Upper lobe of right lung (tissue), 1 donor: ENCODE data around the gene SLC51A. TPM values are rescaled to one million over a fixed set of nuclear protein-coding genes. Genes with fewer than 3 reads are reported as not detected.
A peak's percentile ranks its signal among the peaks of the same experiment; 100 is the strongest.
"Not testable (repeated sequence)": the region's sequence is repeated elsewhere in the genome, so short reads cannot be mapped to it uniquely, and the experiment has no call there.

Experiments
- ATAC-seq: fragments of 200-7000 bp; cut with Tn5 transposase; one replicate; pipeline ENCODE4 v1.9.1; 2020; ENCODE audit warnings: mild to moderate bottlenecking, moderate library complexity
- DNase-seq: peaks from one replicate; pipeline ENCODE4 v3.0.0-alpha.2; 2020
- H3K27ac ChIP-seq: fragments of 200-600 bp; one replicate; pipeline ENCODE4 v1.8.0; 2022
- H3K27me3 ChIP-seq: fragments of 200-600 bp; one replicate; pipeline ENCODE4 v1.8.0; 2022; ENCODE audit warnings: mild to moderate bottlenecking
- H3K36me3 ChIP-seq: fragments of 200-600 bp; one replicate; pipeline ENCODE4 v1.8.0; 2022
- H3K4me1 ChIP-seq: fragments of 200-600 bp; one replicate; pipeline ENCODE4 v1.8.0; 2022
- H3K4me3 ChIP-seq: fragments of 200-600 bp; one replicate; pipeline ENCODE4 v1.8.0; 2022; ENCODE audit warnings: mild to moderate bottlenecking
- H3K9me3 ChIP-seq: fragments of 200-600 bp; one replicate; pipeline ENCODE4 v1.8.0; 2022
- intact Hi-C: fragments of 100-400 bp; cut with DNase I; formaldehyde crosslinking; loops from one replicate; pipeline ENCODE4 v1.11.0; 2022
- total RNA-seq: library from RNA; stranded (reverse); fragmentation: NEBNext Ultra II Directional; extraction: Animal tissue kit (Norgen Biotek cat#: 25700); gene quantifications from one replicate; pipeline ENCODE4 v1.2.1, GENCODE V29; 2021
- TF ChIP-seq, protein P1 (sequence below): fragments of 200-600 bp; IDR thresholded peaks from one replicate; pipeline ENCODE4 v1.8.0; 2022; ENCODE audit warnings: antibody characterized with exemption
- donor health status: DM: no; HTN: yes; CAD: no; lungs with severe emphysema.

The SLC51A gene
- total RNA-seq, 1 donor from 2014 or later: not detected

DNA sequence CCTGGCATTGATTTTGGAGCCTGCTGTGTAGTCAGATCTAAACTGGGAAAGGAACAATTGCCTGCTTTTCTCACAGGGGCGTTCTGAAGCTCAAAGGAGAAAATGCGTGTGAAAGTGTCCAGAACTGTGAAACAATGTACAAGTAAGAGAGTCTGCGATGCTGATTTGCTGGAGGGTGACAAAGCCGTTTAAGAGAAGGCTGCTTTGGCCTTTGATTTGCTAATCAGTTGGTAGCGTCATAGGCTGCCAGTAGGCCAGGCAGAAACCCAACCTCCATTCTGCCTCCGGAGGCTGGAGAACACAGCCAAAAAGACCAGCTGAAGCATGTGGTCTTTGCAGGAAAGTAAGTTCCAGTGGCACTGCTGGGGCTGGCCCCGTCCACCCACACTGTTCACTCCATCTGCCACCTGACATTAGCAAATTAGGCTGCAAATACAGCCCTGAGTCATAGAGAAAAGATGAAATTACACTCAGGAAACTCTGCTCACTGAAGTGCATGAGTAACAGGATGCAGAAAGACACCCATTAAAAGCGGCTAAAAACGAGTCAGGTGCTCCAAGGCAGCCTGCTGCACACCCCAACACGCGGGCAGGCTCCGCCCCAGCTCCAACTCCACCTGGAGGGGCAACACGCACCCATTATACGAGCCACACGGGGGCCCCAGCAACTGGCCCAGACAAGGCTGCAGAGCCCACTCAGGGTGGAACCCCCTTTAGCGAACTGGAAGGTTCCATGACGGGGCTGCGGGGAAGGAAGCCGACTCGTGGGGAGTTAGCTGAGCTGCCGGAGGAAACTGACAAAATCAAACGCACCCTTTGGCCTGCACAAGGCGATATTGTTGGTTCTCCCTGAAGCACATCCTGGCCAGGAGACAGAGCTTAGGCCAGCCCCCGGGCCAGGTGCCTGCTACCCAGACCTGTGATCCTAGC, 36.7 kb upstream of the SLC51A start:
- ATAC-seq: peak; percentile 65
- intact Hi-C loops: no loop called here
- no peak overlapping the region for H3K4me3 ChIP-seq
- no peaks in the 10 kb centered on the region for H3K9me3 ChIP-seq
- H3K4me1 ChIP-seq: no peaks in the 10 kb centered on the region
- no peaks in the 10 kb centered on the region for H3K27me3 ChIP-seq
- no peak for DNase-seq
- TF ChIP-seq, protein P1, sequence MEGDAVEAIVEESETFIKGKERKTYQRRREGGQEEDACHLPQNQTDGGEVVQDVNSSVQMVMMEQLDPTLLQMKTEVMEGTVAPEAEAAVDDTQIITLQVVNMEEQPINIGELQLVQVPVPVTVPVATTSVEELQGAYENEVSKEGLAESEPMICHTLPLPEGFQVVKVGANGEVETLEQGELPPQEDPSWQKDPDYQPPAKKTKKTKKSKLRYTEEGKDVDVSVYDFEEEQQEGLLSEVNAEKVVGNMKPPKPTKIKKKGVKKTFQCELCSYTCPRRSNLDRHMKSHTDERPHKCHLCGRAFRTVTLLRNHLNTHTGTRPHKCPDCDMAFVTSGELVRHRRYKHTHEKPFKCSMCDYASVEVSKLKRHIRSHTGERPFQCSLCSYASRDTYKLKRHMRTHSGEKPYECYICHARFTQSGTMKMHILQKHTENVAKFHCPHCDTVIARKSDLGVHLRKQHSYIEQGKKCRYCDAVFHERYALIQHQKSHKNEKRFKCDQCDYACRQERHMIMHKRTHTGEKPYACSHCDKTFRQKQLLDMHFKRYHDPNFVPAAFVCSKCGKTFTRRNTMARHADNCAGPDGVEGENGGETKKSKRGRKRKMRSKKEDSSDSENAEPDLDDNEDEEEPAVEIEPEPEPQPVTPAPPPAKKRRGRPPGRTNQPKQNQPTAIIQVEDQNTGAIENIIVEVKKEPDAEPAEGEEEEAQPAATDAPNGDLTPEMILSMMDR: no peak
- H3K27ac ChIP-seq: peak overlapping the region; percentile 55
- H3K36me3 ChIP-seq: no peaks in the 10 kb centered on the region

DNA sequence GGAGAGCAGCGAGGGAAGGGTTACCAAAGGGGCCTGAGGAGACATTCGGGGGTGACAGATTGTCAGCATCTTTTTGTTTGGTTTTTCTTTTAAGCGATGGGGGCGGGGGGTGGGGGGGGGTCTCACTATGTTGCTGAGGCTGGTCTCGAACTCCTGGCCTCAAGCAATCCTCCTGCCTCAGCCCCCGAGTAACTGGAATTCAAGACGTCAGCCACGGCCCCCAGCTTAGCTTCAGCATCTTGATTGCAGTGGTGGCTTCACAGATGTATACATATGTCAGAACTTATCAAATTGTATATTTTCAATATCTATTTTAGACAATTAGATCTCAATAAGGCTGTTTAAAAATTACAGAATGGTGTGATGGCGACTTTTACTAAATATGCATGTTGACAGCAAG, 36.0 kb upstream of the SLC51A start:
- no peak for DNase-seq
- intact Hi-C loops: no loop called here

DNA sequence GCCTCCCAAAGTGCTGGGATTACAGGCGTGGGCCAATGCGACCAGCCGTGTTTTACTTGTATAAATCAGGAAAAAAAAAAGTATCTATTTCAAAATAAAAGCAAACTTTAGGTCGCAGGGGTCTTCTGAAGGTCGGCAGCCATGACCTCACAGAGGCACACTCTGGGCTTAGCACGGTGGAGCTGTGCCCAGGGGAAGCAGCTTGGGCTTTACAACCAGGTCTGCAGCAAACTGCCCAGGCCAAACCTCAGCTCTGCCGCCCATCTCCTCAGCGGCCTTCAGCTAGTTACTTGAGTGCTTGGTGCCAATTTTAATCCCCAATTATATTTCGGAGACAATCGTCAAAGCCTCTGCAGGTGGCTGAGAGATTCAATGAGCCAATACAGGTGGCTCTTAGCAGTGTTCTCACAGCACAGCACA, 35.2 kb upstream of the SLC51A start:
- Histone ChIP-seq H3K36me3 (no peaks in the 10 kb centered on the region), H3K9me3 (no peaks in the 10 kb centered on the region), H3K4me3 (no peak overlapping the region), H3K27ac (no peak overlapping the region), H3K27me3 (no peaks in the 10 kb centered on the region), H3K4me1 (no peaks in the 10 kb centered on the region)
- TF ChIP-seq, protein P1: no peak
- intact Hi-C loops: no loop called here
- DNase-seq (no peak), ATAC-seq (no peak)

More for the DNA sequence above, 36.0 kb upstream of the SLC51A start:
- H3K9me3 ChIP-seq: no peaks in the 10 kb centered on the region
- no peaks in the 10 kb centered on the region for H3K4me1 ChIP-seq
- no peak overlapping the region for H3K4me3 ChIP-seq
- ATAC-seq: no peak
- H3K27ac ChIP-seq: peak overlapping the region; percentile 55
- TF ChIP-seq, protein P1: no peak
- H3K36me3 ChIP-seq: no peaks in the 10 kb centered on the region
- no peaks in the 10 kb centered on the region for H3K27me3 ChIP-seq

DNA sequence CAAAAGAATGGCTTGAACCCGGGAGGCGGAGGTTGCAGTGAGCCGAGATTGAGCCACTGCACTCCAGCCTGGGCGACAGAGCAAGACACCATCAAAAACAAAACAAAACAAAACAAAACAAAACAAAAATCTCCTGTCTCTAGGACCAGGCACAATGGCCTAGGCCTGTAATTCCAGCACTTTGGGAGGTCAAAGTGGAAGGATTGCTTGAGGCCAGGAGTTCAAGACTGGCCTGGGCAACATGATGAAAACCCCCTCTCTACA, 32.2 kb upstream of the SLC51A start:
- H3K36me3 ChIP-seq, H3K4me3 ChIP-seq, H3K27me3 ChIP-seq, H3K9me3 ChIP-seq, H3K4me1 ChIP-seq, ATAC-seq, H3K27ac ChIP-seq, intact Hi-C loops, DNase-seq: not testable (repeated sequence)

DNA sequence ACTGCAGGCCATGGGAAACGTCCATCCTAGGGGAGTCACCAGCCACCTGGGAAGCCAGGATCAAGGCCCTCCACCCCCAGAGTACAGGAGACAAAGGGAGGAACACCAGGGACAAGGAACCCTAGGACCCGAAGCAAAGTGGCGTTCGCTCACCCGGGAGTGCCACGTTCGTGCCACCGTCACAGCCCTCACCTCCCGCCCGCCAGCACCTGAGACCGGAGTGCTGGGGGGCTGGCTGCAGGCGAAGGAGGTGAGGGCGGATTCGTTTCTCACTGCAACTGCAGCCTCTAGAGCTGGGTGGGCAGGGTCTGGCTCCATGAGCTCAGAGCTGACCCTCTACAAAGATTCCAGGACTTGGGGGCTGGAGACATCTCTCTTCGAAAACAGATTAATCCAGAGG, 31.5 kb upstream of the SLC51A start:
- Histone ChIP-seq H3K27me3 (no peaks in the 10 kb centered on the region), H3K4me3 (no peak overlapping the region), H3K27ac (no peak overlapping the region), H3K9me3 (no peaks in the 10 kb centered on the region), H3K36me3 (no peaks in the 10 kb centered on the region), H3K4me1 (no peaks in the 10 kb centered on the region)
- intact Hi-C loops: no loop called here
- DNase-seq: no peak
- no peak for ATAC-seq
- TF ChIP-seq, protein P1: no peak

DNA sequence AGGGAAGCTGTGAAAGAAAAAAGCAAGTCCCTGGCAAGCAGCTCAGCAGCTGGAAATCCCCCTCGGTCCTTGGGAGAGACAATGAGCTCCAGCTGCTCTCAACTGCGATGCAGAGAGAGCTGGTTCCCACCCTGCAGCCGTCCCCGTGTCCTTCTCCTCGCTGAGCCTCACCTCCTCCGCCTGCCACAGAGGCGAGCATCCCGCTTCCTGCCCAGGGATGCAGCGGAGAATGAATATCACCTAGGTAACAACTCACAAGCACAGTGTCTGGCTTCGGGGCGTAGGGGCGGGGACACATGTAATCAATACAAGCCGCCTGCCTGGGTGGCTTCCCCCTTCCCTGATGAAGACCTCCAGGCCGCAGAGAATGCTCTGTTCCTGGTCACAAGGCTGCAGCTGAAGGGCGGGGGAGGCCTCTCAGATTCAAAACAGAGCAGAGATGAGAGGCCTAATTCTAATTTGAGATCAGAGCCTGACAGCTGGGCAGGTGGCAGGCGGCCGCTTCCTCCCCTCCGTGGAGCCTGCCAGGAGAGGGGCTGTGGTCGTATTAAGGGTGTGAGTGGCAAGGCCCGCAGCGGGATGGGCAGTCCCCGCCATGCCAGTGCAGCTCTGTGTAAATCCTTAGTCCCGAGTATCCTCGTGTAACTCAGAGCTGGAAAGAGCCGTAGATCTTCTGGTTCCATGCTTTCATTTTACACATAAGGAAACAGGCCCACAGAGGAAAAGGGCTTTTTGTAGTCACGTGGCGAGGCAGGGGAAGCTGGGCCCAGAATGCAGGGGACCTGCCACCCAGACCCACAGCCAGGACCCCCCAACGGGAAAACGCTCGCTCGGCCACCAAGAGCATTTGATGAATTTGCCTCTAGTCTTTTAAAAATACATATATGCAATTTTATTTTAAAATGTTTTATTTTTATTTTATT, 29.4 kb upstream of the SLC51A start:
- Histone ChIP-seq H3K4me3 (no peak overlapping the region), H3K36me3 (no peaks in the 10 kb centered on the region), H3K4me1 (peaks cover 2% of the 10 kb centered on the region), H3K27ac (no peak overlapping the region), H3K9me3 (no peaks in the 10 kb centered on the region), H3K27me3 (no peaks in the 10 kb centered on the region)
- ATAC-seq: no peak
- TF ChIP-seq, protein P1: no peak
- DNase-seq: no peak
- intact Hi-C loops: no loop called here
